ENCODE results near the gene RASAL2. TPM values are rescaled to one million over a fixed set of nuclear protein-coding genes. Genes with fewer than 3 reads are reported as not detected.

RASAL2 gene
- total and polyA plus RNA-seq, 9 of the 15 experiments (the other 6 are each of a cell fraction or from before 2014, with no cell fraction given): 0.13 to 1.0 (median 0.62) TPM

DNA sequence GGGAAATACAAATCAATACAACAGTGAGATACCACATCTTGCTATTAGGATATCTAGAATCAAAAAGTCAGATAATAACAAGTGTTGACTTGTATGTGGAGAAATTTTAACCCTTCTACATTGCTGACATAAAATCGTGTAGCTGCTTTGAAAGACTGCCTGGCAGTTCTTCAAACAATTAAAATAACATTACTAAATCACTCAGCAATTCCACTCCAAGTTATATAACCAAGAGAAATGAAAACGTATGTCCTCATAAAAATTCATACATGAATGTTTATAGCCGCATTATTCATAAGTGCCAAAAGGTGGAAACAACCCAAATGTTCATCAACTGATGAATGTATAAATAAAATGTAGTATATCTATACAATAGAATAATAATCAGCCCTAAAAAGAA lies 164.6 kb downstream of the RASAL2 start (continued):
- TF ChIP-seq, protein P1, sequence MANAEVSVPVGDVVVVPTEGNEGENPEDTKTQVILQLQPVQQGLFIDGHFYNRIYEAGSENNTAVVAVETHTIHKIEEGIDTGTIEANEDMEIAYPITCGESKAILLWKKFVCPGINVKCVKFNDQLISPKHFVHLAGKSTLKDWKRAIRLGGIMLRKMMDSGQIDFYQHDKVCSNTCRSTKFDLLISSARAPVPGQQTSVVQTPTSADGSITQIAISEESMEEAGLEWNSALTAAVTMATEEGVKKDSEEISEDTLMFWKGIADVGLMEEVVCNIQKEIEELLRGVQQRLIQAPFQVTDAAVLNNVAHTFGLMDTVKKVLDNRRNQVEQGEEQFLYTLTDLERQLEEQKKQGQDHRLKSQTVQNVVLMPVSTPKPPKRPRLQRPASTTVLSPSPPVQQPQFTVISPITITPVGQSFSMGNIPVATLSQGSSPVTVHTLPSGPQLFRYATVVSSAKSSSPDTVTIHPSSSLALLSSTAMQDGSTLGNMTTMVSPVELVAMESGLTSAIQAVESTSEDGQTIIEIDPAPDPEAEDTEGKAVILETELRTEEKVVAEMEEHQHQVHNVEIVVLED (CRISPR knock-in tag; IDR thresholded peaks at IDR 0.05): no peak
- TF ChIP-seq, protein P2, sequence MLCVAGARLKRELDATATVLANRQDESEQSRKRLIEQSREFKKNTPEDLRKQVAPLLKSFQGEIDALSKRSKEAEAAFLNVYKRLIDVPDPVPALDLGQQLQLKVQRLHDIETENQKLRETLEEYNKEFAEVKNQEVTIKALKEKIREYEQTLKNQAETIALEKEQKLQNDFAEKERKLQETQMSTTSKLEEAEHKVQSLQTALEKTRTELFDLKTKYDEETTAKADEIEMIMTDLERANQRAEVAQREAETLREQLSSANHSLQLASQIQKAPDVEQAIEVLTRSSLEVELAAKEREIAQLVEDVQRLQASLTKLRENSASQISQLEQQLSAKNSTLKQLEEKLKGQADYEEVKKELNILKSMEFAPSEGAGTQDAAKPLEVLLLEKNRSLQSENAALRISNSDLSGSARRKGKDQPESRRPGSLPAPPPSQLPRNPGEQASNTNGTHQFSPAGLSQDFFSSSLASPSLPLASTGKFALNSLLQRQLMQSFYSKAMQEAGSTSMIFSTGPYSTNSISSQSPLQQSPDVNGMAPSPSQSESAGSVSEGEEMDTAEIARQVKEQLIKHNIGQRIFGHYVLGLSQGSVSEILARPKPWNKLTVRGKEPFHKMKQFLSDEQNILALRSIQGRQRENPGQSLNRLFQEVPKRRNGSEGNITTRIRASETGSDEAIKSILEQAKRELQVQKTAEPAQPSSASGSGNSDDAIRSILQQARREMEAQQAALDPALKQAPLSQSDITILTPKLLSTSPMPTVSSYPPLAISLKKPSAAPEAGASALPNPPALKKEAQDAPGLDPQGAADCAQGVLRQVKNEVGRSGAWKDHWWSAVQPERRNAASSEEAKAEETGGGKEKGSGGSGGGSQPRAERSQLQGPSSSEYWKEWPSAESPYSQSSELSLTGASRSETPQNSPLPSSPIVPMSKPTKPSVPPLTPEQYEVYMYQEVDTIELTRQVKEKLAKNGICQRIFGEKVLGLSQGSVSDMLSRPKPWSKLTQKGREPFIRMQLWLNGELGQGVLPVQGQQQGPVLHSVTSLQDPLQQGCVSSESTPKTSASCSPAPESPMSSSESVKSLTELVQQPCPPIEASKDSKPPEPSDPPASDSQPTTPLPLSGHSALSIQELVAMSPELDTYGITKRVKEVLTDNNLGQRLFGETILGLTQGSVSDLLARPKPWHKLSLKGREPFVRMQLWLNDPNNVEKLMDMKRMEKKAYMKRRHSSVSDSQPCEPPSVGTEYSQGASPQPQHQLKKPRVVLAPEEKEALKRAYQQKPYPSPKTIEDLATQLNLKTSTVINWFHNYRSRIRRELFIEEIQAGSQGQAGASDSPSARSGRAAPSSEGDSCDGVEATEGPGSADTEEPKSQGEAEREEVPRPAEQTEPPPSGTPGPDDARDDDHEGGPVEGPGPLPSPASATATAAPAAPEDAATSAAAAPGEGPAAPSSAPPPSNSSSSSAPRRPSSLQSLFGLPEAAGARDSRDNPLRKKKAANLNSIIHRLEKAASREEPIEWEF (CRISPR knock-in tag; IDR thresholded peaks at IDR 0.05): no peak
- TF ChIP-seq PHB2 (IDR thresholded peaks at IDR 0.05; ENCODE audit: low read depth): no peak
- TF ChIP-seq ZFPM2 (CRISPR knock-in tag; IDR thresholded peaks at IDR 0.05): no peak
- TF ChIP-seq, protein P3, sequence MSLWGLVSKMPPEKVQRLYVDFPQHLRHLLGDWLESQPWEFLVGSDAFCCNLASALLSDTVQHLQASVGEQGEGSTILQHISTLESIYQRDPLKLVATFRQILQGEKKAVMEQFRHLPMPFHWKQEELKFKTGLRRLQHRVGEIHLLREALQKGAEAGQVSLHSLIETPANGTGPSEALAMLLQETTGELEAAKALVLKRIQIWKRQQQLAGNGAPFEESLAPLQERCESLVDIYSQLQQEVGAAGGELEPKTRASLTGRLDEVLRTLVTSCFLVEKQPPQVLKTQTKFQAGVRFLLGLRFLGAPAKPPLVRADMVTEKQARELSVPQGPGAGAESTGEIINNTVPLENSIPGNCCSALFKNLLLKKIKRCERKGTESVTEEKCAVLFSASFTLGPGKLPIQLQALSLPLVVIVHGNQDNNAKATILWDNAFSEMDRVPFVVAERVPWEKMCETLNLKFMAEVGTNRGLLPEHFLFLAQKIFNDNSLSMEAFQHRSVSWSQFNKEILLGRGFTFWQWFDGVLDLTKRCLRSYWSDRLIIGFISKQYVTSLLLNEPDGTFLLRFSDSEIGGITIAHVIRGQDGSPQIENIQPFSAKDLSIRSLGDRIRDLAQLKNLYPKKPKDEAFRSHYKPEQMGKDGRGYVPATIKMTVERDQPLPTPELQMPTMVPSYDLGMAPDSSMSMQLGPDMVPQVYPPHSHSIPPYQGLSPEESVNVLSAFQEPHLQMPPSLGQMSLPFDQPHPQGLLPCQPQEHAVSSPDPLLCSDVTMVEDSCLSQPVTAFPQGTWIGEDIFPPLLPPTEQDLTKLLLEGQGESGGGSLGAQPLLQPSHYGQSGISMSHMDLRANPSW (CRISPR knock-in tag; IDR thresholded peaks at IDR 0.05): no peak

Data from K562 (cell line).